HG03108 (cell line): ENCODE measurements around the gene CFAP77.

Experiments used
- ATAC-seq: cut with Tn5 transposase; IDR thresholded peaks from one replicate; pipeline ENCODE4 v1.9.1; 2021; ENCODE audit warnings: moderate library complexity; ENCODE audit not compliant: unreplicated experiment

The CFAP77 gene

GRCh38 chr9:132514011-132514744 is 104.2 kb downstream of the CFAP77 start:
- no peak for ATAC-seq

GRCh38 chr9:132514821-132515220 is 104.8 kb downstream of the CFAP77 start:
- no peak for ATAC-seq

GRCh38 chr9:132516301-132516700 is 106.3 kb downstream of the CFAP77 start:
- no peak for ATAC-seq

- no peak for ATAC-seq
These were observed 106.9 kb downstream of the CFAP77 start for GRCh38 chr9:132516911-132517310.

- ATAC-seq = no peak
These were observed 108.0 kb downstream of the CFAP77 start for GRCh38 chr9:132517815-132518550.

GRCh38 chr9:132518626-132519025 is 108.6 kb downstream of the CFAP77 start:
- no peak for ATAC-seq

GRCh38 chr9:132519033-132519432 is 109.0 kb downstream of the CFAP77 start:
- no peak for ATAC-seq

- no peak for ATAC-seq
These were observed 110.6 kb downstream of the CFAP77 start for GRCh38 chr9:132520612-132521011.

- no peak for ATAC-seq
These were observed 115.5 kb downstream of the CFAP77 start for GRCh38 chr9:132525308-132526023.

- no peak for ATAC-seq
These were observed 121.2 kb downstream of the CFAP77 start for GRCh38 chr9:132531195-132531594.

GRCh38 chr9:132531710-132532570 is 121.9 kb downstream of the CFAP77 start:
- no peak for ATAC-seq

- ATAC-seq = no peak
These were observed 124.8 kb downstream of the CFAP77 start for GRCh38 chr9:132534832-132535231.

- ATAC-seq = no peak
These were observed 126.1 kb downstream of the CFAP77 start for GRCh38 chr9:132536124-132536523.

GRCh38 chr9:132537352-132537751 is 127.3 kb downstream of the CFAP77 start:
- ATAC-seq = no peak

GRCh38 chr9:132538071-132538470 is 128.1 kb downstream of the CFAP77 start:
- no peak for ATAC-seq

GRCh38 chr9:132539096-132539495 is 129.1 kb downstream of the CFAP77 start:
- no peak for ATAC-seq

GRCh38 chr9:132541051-132541450 is 131.0 kb downstream of the CFAP77 start:
- ATAC-seq = no peak

- no peak for ATAC-seq
These were observed 132.1 kb downstream of the CFAP77 start for GRCh38 chr9:132541870-132542830.

GRCh38 chr9:132543251-132543650 is 133.2 kb downstream of the CFAP77 start:
- no peak for ATAC-seq

GRCh38 chr9:132543960-132544359 is 133.9 kb downstream of the CFAP77 start:
- ATAC-seq = no peak
